Measurements from ENCODE around the gene NSMCE1.

The NSMCE1 gene

DNA sequence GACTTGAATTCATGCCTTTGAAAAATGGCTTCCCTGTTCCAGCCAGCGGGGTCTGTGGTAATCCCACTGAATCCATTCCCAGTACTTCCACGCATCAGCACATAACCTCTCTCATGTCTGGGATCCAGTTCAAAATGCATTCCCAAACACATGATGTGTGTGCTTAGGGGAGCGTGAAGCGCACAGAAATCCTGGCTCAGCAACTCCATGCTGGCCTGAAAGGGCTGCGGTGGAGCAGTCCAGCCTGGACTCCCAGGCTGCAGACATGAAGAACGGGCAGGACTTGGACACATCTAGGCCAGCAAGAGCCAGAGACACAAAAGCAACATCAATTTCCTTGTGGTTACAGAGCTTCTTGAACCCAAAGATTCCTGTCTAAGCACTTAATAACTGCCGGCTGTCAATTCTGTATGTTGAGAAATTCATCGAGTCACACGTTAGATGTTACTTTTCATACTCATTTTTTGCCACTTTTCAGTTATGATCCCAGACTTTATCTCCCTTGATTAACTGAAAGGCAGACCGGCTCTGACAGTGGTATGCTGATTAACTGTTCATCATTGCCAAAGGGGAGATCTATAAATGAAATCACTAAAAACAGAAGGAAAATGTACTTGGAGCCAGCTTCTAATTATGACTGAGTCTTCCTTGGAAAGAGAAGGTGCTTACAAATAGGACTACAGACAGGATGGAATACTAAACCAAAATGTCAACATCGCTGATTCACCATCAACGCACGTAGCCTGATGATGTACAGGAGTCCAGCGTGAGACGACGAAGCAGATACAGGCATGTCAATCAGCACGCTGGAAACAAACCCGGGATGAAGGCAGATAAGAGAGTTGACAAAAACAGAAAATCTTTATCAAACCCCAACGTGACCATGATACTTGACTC, 23.0 kb downstream of the NSMCE1 start:
- TF ChIP-seq, protein P1, sequence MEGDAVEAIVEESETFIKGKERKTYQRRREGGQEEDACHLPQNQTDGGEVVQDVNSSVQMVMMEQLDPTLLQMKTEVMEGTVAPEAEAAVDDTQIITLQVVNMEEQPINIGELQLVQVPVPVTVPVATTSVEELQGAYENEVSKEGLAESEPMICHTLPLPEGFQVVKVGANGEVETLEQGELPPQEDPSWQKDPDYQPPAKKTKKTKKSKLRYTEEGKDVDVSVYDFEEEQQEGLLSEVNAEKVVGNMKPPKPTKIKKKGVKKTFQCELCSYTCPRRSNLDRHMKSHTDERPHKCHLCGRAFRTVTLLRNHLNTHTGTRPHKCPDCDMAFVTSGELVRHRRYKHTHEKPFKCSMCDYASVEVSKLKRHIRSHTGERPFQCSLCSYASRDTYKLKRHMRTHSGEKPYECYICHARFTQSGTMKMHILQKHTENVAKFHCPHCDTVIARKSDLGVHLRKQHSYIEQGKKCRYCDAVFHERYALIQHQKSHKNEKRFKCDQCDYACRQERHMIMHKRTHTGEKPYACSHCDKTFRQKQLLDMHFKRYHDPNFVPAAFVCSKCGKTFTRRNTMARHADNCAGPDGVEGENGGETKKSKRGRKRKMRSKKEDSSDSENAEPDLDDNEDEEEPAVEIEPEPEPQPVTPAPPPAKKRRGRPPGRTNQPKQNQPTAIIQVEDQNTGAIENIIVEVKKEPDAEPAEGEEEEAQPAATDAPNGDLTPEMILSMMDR (IDR thresholded peaks at IDR 0.05; ENCODE audit: insufficient read depth, low read length, poor library complexity, severe bottlenecking): no peak
- Histone ChIP-seq H3K27me3 (replicated peaks; ENCODE audit: control insufficient read depth, insufficient read depth, low read length) (no peaks in the 10 kb centered on the region), H3K4me3 (replicated peaks; ENCODE audit: low read depth, low read length) (no peak overlapping the region), H3K36me3 (ENCODE audit: control insufficient read depth, insufficient read depth, low read length) (peaks cover 1% of the 10 kb centered on the region; the same call in 1 of the 2 replicates)
- DNase-seq (ENCODE audit: extremely low read depth, insufficient read length): no peak

DNA sequence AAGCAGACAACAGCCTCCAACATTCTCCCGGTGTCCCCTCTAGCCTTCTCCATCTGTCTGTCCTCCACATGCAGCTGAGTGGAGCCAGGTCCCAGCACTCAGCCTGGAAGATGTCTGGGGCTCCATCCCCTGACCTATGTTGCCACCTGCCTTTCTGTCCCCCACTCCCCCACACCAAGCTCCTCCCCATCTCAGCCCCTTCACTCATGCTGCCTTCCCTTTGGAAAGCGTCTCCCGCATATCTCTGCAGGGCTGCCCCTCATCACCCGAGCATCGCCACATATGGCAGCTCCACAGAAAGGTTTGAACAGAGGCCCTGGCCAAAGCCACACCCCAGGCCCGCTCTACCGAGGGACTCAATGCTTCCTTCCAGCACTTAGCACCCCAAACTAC, 24.2 kb downstream of the NSMCE1 start:
- H3K27me3 ChIP-seq (replicated peaks; ENCODE audit: control insufficient read depth, insufficient read depth, low read length): no peaks in the 10 kb centered on the region
- TF ChIP-seq, protein P1 (IDR thresholded peaks at IDR 0.05; ENCODE audit: insufficient read depth, low read length, poor library complexity, severe bottlenecking): no peak
- H3K36me3 ChIP-seq (ENCODE audit: control insufficient read depth, insufficient read depth, low read length): peaks cover 1% of the 10 kb centered on the region; the same call in 1 of the 2 replicates
- no peak for DNase-seq (ENCODE audit: extremely low read depth, insufficient read length)
- H3K4me3 ChIP-seq (replicated peaks; ENCODE audit: low read depth, low read length): no peak overlapping the region

DNA sequence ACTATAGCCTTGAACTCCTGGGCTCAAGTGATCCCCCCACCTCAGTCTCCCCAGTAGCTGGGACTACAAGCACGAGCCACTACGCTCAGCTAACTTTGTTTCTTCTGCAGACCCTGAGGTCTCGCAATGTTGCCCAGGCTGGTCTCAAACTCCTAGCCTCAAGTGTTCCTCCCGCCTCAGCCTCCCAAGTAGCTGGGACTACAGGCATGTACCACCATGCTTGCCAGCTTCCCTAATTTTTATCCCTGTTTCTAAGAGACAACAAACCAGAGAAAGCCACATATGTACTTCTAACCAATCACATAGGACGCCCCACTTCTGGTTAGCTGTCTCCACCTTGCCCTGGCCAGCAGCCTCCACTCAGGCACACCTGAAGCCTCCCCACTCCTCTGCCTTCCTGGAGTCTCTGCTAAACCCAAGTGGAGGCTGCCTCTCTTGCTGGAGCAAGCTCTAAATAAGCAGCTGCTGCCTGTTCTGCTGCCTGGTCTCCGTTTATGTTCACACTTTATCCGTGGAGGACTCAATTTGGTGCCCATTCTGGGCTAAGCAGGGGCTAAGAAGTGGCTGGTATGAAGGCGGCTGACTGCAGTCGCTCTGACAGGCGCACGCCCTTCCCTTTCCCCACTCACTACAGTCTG, 24.7 kb downstream of the NSMCE1 start:
- Histone ChIP-seq H3K27me3 (replicated peaks; ENCODE audit: control insufficient read depth, insufficient read depth, low read length) (no peaks in the 10 kb centered on the region), H3K4me3 (replicated peaks; ENCODE audit: low read depth, low read length) (no peak overlapping the region), H3K36me3 (ENCODE audit: control insufficient read depth, insufficient read depth, low read length) (peaks cover 1% of the 10 kb centered on the region; the same call in 1 of the 2 replicates)
- no peak for DNase-seq (ENCODE audit: extremely low read depth, insufficient read length)
- TF ChIP-seq, protein P1 (IDR thresholded peaks at IDR 0.05; ENCODE audit: insufficient read depth, low read length, poor library complexity, severe bottlenecking): no peak

- peaks cover 1% of the 10 kb centered on the region; the same call in 1 of the 2 replicates for H3K36me3 ChIP-seq (ENCODE audit: control insufficient read depth, insufficient read depth, low read length)
- H3K4me3 ChIP-seq (replicated peaks; ENCODE audit: low read depth, low read length): no peak overlapping the region
- no peak for DNase-seq (ENCODE audit: extremely low read depth, insufficient read length)
- TF ChIP-seq, protein P1 (IDR thresholded peaks at IDR 0.05; ENCODE audit: insufficient read depth, low read length, poor library complexity, severe bottlenecking): no peak
- H3K27me3 ChIP-seq (replicated peaks; ENCODE audit: control insufficient read depth, insufficient read depth, low read length): no peaks in the 10 kb centered on the region
Observed at GRCh38 chr16:27242868-27243590, 25.5 kb downstream of the NSMCE1 start.

GRCh38 chr16:27242398-27242797, 26.2 kb downstream of the NSMCE1 start:
- TF ChIP-seq, protein P1 (IDR thresholded peaks at IDR 0.05; ENCODE audit: insufficient read depth, low read length, poor library complexity, severe bottlenecking): no peak
- H3K27me3 ChIP-seq (replicated peaks; ENCODE audit: control insufficient read depth, insufficient read depth, low read length): no peaks in the 10 kb centered on the region
- peaks cover 1% of the 10 kb centered on the region; the same call in 1 of the 2 replicates for H3K36me3 ChIP-seq (ENCODE audit: control insufficient read depth, insufficient read depth, low read length)
- H3K4me3 ChIP-seq (replicated peaks; ENCODE audit: low read depth, low read length): no peak overlapping the region
- no peak for DNase-seq (ENCODE audit: extremely low read depth, insufficient read length)
